GM18517 (cell line): ENCODE data around the gene PLEKHA7.
A peak's percentile ranks its signal among the peaks of the same experiment; 100 is the strongest.
"Not testable (repeated sequence)": the region's sequence is repeated elsewhere in the genome, so short reads cannot be mapped to it uniquely, and the experiment has no call there.

Source experiments
- ATAC-seq: cut with Tn5 transposase; IDR thresholded peaks from one replicate; pipeline ENCODE4 v1.9.1; 2021; ENCODE audit warnings: mild to moderate bottlenecking, moderate library complexity; ENCODE audit not compliant: unreplicated experiment

PLEKHA7 gene, protein sequence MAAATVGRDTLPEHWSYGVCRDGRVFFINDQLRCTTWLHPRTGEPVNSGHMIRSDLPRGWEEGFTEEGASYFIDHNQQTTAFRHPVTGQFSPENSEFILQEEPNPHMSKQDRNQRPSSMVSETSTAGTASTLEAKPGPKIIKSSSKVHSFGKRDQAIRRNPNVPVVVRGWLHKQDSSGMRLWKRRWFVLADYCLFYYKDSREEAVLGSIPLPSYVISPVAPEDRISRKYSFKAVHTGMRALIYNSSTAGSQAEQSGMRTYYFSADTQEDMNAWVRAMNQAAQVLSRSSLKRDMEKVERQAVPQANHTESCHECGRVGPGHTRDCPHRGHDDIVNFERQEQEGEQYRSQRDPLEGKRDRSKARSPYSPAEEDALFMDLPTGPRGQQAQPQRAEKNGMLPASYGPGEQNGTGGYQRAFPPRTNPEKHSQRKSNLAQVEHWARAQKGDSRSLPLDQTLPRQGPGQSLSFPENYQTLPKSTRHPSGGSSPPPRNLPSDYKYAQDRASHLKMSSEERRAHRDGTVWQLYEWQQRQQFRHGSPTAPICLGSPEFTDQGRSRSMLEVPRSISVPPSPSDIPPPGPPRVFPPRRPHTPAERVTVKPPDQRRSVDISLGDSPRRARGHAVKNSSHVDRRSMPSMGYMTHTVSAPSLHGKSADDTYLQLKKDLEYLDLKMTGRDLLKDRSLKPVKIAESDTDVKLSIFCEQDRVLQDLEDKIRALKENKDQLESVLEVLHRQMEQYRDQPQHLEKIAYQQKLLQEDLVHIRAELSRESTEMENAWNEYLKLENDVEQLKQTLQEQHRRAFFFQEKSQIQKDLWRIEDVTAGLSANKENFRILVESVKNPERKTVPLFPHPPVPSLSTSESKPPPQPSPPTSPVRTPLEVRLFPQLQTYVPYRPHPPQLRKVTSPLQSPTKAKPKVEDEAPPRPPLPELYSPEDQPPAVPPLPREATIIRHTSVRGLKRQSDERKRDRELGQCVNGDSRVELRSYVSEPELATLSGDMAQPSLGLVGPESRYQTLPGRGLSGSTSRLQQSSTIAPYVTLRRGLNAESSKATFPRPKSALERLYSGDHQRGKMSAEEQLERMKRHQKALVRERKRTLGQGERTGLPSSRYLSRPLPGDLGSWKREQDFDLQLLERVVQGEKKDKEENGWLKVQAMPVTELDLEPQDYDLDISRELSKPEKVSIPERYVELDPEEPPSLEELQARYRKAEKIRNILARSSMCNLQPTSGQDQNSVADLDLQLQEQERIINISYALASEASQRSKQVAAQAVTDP

GRCh38 chr11:17014321-17014832, at the start of gene PLEKHA7:
TSS of gene PLEKHA7 (minus strand) at chr11:17014414. CDS start at chr11:17014401, 13 bp downstream.
- ATAC-seq, result no peak

DNA sequence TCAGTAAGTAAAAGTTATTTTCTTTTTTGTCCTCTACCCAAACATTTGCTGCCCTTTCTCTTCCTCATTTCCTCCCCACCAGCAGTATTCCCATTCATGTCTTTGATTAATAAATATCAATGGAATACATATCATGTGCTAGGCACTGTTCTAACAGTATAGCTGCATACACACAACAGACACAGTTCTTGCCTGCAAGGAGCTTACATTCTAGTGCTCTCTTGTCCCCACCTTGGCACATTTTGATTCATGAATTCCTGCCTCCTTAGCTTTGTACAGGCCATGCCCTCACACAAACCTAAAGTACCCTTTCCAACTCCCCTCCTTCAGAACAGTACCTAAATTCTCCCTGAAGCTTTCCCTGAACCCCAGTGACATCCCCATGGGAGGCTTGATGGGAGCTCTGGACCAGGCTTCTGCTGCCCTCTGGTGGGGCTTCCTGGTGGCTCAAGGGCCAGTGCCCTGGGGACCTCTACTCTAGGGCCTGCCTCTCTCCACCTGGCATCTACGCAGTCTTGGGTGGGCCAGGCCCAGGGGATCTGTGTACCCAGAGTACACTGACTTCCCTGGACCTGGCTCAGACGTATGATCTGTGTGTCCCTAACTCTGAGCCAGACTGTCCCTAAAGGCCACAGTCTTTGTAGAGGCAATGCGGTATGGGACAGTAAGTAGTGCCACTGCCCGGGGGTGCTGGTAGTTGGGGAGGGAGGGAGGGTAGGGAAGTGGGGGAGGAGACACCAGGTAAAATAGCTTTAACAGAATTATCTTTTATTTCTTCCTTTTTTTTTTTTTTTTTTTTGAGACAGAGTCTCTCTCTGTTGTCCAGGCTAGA, 49.2 kb upstream of the PLEKHA7 start:
- peak; percentile 53 for ATAC-seq

GRCh38 chr11:17051146-17051545, 36.9 kb upstream of the PLEKHA7 start:
- not testable (repeated sequence) for ATAC-seq

- ATAC-seq, result not testable (repeated sequence)
These were observed 34.3 kb upstream of the PLEKHA7 start for GRCh38 chr11:17048491-17048890.

DNA sequence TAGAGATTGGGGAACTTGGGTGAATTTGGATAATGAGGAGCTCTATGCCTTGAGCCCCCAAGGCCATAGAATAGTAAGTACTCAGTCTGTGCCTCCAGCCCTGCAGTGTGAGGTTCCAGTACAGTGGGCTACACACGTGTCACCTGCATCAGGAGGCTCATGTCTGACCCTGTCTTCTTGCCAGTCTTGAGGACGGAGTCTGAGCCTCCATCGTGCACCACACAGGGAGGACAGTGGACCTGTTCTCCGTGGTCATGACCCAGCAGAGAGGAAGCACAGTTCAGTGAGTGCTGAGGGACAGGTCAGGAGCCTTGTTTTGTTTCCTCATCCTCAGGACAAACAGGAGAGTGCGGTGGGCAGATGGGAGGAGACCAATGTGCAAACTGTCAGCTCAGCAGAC, 32.5 kb upstream of the PLEKHA7 start:
- no peak for ATAC-seq

DNA sequence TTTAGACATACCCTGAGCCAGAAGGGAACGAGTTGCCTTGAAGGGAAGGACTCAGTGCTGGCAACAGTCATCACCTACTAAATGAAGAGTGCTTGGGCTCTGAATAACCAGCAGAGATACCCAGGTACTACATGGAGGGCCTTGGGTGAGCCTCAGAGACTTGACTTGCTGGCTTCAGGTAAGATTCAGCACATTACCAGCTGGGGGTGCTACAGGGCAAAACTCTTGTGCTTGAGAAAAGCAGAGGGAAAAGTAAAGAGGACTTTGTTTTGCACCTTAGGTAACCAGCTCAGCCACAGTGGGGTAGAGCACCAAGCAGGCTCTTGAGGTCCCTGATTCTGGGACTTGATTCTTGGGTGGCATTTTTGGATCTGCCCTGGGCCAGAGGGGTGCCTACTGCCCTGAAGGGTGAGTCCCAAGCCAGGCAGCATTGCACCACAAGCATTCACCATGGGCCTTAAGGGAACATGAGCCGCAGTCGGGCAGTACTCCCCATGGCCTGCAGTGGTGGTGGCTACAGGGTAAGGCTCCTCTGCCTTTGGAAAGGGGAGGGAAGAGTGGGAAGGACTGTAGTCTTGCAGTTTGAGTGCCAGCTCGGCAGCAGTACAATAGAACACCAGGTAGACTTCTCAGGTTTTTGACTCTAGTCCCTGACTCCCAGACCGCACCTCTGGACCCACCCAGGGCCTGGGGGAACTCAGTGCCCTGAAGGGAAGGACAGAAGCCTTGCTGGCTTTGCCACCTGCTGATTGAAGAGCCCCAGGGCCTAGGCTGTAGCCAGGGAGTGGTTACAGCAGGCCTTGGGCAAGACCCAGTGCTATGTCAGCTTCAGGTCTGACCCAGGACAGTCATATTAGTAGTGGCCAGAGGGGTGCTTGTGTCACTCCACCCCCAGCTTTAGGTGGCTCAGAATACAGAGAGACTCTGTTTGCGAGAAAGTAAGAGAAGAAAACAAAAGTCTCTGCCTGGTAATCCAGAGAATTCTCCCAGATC, 22.7 kb upstream of the PLEKHA7 start:
- ATAC-seq, result no peak

DNA sequence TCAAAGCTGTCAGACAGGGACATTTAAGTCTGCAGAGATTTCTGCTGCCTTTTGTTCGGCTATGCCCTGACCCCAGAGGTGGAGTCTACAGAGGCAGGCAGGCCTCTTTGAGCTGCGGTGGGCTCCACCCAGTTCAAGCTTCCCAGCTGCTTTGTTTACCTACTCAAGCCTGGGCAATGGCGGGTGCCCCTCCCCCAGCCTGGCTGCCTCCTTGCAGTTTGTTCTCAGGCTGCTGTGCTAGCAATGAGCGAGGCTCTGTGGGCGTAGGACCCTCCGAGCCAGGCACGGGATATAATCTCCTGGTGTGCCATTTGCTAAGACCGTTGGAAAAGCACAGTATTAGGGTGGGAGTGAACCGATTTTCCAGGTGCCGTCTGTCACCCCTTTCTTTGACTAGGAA, 19.8 kb upstream of the PLEKHA7 start:
- not testable (repeated sequence) for ATAC-seq

DNA sequence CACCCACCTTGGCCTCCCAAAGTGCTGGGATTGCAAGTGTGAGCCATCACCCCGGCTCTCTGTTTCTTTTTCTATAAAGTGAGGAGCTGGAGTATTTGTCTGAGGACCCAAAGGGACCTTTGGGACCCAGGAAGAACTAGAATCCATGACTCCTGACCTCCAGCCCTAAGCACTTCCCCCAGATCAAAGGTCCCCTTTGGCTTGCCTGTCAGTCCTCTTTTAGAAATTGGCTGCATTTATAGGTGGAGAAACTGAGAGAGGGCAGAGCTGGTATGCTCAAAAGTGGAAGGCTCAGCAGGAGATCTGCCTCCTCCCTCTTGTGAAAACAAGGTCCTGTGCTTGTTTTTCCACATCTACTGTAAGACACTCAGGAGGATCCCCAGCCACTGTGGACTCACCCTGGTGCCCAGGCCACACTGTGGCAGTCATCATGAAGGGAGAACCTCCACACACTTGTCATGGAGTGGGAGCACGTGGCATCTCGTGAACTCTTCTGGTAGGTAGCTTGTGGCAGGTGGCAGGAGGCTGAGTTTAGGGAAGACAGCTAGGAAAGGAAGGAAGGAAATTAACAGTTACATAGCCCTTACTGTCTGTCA, 12.4 kb upstream of the PLEKHA7 start:
- ATAC-seq, result no peak

DNA sequence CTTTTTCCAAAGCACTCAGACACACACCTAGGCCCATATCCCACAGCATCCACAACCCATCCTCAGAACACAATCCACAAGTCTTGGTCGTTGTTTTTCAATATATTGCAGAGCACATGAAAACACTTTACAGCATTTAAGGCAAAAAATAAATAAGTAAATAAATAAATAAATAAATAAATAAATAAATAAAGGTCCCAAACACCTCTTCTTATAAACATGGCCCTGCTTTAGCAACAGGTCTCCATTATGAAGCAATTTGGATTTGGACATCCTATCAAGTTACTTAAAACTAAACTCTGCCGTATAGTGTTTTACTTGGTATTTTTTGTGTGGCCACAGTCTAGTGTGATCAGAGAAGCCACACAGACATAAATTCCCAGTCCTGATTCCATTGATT, 10.7 kb upstream of the PLEKHA7 start:
- ATAC-seq, result no peak

DNA sequence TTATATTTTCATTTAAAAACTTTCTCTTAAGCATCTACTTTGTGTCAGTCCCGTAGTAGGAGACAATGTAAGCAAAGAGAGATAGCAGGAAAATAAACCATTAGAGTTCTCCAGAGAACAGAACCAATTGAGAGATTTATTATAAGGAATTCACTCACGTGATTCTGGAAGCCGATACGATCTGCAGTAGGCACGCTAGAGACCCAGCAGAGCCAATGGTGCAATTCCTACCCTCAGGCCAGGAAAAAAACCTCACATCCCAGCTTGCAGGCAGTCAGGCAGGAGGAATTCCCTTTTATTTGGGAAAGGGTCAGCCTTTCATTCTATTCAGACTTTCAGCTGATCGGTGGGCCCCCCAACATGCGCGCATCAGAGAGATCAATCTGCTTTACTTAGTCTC, 7.3 kb upstream of the PLEKHA7 start:
- no peak for ATAC-seq

DNA sequence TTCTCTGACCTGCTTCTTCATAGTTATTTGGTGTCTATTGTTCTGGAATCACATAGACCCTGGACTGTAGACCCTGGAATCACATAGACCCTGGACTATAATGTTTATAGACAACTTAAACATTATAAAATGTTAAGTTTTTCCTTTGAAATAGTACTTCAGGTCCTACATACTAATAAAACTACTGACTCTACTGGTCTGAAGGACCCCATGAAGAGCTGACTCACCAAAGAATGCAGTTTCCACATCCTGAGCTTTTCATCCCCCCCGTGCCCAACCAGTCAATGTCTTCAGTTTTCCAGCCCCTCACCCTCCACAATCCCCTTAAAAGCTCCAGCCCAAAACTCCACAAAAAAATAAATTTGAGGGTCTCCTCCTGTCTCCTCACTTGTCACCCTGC, 6.6 kb upstream of the PLEKHA7 start:
- ATAC-seq, result no peak

DNA sequence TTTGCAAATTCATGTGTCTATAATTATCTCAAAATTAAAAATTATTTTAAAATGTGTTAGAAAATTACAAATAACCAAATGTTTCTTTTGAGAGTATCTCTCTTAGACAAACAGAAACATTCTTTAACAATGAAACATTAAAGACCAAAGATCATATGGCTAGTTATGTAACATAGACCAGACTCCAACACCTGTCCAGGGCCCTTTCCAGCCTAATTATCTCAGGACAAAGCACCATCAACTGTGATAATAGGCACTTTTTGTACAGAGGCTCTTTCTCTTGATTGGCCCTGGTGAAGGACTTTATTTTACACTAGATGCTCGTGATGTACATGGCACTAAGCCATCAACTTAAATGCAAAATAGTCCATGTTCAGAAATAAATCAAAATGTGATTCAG, 5.0 kb upstream of the PLEKHA7 start:
- no peak for ATAC-seq

- ATAC-seq, result no peak
These were observed 1.5 kb upstream of the PLEKHA7 start for GRCh38 chr11:17015627-17016126.

DNA sequence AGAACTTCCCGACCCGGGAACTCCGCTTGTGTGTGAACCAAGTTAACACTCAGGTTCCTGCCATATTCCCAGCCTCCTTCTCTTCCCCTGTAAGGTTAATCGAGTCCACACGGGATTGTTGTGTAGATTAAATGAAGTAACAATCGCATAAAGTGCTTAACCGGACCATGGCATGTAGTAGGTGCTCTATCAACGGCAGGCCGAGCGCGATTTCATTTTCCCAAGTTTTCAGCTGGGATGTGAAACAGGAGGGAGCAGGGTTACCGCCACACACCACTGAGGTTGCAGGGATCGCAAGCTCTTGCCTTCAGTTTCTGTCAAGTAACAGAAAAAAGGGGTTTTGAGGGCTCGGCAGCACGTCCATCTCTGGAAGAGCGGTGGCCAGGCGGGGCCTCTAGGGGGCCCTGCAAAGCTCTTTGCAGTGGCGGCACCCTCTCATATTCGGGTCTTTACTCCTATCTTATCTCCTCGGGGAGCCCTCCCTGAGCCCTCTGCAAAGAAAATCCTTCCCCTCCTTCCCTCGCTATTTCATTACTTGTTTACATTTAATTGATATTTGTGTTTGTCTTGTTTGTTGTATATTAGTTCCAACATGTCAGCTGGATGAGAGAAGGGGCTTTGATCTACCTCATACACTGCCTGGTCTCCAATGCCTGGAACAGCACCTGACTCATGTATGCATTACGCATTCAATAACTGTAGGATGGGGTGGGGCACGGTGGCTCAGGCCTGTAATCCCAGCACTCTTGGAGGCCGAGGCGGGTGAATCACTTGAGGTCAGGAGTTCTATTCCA, 816 bp upstream of the PLEKHA7 start:
- no peak for ATAC-seq

DNA sequence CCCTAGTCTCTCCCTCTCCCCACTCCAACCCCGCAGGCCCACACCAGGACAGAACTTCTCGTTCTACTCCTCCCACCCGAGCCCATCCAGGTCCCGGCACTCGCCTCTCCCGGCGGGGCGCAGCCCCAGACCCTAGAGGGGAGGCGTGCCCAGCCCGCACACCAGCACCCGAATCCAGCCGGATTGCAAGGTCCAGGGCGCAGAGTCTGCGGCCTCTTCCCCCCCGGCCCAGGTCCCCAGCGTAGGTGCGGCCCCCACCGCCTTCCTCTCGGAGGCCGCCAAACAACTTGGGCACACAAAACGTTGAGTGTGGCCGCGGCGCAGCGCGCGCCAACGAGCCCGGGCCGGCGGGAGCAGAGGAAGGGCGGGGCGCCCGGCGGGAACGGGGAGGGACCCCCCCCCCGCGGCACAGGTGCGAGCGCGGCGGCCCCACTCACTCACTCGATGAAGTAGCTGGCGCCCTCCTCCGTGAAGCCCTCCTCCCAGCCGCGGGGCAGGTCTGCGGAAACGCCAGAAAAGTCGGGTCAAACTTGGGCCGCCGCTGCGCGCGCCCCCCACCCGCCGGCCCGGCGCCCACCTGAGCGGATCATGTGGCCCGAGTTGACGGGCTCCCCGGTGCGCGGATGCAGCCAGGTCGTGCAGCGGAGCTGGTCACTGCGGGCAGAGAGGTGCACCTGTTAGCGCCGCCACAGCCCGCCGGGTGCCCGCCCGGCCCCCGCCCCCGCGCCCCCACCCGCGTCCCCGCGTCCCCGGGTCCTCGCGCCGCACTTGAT, 480 bp downstream of the PLEKHA7 start:
- no peak for ATAC-seq

DNA sequence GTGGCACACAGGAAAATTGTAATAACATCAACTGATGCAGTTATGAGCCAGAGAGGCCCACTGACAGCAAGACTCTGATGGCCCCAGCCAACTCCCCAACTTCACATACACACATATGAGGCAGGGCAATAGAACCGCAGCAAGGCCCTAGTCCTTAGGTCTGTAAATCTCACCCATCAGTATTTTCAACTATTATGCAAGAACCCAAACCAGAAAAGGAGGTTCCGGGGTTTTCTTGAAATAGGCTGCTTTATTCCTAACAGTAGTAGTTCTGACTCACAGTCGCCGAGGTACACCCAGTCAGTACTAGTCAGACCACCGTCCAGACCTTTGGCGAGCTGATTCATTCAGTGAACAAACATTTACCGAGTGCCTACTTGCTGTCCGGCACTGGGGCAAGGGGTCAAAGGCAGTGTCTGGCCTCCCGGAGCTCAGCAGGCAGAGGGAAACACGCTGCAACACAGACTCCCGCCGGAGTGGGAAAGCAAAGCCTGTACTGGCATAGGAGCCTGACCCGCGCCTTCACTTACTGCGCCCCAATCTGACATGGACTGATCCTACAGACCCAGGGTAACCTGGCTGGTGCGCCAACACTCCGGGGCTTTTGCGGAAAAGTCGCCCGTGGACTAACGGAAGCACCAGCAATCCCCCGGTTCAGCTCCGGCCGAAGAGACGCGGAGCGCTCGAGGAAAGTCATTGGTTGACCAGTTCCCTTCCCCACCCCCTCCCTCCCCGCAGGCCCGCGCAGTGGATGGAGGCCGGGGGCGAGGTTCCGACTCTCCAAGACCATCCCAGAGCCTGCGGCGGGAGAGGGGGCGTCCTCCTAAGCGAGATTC, 1.3 kb downstream of the PLEKHA7 start:
- ATAC-seq, result no peak
